GM21825 (cell line): ENCODE measurements around the gene IFNAR1.
"Not testable (repeated sequence)": the region's sequence is repeated elsewhere in the genome, so short reads cannot be mapped to it uniquely, and the experiment has no call there.

Experiments
- ATAC-seq: cut with Tn5 transposase; IDR thresholded peaks from one replicate; pipeline ENCODE4 v1.9.1; 2021; ENCODE audit warnings: mild to moderate bottlenecking, moderate library complexity; ENCODE audit not compliant: unreplicated experiment

Gene IFNAR1

DNA sequence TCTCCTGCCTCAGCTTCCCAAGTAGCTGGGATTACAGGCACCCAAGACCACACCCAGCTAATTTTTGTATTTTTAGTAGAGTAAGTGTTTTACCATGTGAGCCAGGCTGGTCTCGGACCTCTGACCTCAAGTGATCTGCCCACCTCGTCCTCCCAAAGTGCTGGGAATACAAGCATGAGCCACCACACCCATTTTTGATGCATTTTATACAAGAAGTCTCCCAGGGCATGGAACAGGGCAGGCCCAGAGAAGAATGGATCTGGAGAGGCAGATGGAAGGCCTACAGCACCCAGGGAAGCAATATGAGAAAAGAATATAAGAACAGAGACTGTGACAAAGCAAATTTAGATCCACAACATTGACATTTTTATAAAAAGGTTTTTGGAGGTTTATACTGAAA, 18.8 kb upstream of the IFNAR1 start:
- ATAC-seq = no peak

DNA sequence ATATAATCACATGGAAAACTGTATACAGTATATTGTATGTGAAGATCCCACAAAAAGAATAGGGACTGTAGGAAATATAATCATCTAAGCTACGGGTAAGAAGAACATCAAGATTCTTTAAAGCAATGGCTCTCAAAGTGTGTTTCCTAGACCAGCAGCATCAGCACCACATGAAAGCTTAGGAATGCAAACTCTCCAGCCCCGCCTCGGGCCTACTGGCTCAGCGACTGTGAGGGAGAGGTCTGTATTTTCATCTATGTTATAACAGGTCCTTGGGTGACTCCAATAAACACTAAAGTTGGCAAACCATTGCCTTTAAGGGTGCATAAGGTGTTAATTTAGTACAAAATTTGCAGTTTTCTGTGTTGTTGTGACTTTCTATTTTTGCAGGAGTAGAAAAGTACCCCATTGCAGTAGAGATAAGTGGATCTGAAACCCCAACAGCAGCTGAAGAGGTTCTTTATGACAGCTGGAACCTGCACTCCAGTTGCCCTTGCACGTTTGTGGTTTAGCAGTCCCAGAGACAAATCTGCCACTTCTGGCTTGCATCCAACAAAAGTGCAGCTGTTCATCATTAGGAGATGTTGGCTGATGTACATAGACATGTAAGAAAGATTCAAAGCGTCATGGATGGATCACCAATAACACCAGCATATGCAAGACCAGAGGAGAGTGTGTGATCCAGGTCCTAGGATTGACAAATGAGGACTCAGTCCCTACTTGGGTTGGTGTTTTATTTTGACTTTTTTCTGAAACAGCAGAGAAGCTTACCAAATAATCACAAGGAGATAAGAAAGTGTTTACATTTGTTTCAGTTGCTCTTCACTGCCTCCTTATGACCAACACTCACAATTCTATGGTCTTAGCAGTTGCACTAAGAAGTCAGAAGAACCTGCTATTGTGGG, 15.9 kb upstream of the IFNAR1 start:
- ATAC-seq = peak; percentile 76

DNA sequence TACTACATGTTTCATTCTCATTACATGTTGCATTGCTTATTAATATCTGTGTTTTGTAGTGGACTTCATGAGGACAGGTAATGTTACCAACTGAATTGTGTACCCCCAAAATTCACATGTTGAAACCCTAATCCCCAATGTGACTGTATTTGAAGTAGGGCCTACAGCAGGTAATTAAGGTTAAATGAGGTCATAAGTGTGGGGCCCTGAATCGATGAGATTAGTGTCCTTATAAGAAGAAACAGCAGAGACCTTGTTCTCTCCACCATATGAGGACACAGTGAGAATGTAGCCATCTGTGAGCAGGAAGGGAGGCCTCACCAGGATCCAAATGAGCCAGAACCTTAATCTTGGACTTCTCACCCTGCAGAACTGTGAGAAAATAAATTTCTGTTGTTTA, 15.0 kb upstream of the IFNAR1 start:
- no peak for ATAC-seq

DNA sequence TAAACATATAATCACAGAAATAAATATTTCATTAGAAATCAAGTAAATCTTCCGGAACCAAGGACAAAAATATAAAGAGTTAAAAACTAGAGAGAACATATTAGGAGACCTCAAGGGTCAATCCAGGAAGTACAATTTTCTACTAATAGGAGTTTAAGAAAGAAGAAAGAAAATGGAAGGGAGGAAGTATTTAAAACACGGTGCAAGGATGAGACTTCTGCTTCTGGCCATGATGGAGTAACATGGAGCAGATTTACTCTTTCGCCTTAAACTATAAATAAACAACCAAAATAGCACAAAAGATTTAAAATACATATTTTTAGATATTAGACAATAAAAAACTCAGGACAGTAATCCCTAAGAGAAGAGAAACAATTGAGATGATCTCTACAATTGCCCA, 12.6 kb upstream of the IFNAR1 start:
- ATAC-seq = no peak

DNA sequence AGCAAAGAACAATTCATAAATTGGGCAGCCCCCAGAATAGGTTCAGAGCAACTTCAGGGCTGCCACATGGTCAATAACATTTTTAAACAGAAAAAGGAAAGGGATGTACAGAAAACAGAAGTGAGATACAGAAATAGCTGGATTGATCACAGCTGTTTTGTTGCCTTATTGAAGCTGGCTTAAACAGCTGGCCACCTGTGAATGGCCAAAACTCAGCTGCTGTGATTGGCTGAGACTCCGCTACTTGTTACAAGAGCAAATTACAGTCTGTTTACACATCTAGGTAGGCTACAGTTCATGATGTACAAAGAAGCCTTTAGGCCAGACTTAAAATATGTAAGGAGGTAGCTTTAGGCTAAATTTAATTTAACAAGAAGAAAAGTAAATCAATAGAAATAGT, 11.6 kb upstream of the IFNAR1 start:
- ATAC-seq = no peak

DNA sequence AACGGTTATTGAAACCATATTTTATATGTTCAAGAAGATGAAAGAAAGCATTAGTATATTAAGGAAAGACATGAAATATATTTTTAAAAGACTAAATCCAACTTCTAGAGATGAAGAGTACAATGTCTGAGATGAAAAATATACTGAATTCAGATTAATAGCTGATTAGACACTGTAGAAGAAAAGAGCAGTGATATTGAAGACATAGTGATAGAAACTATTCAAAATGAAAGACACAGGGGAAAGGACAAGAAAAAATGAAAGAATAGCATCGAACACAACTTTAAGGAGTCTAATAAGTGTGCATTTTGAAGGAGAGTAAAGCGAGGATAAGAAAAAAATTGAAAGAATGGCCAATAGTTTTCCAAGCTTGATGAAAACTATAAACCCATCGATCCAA, 11.2 kb upstream of the IFNAR1 start:
- ATAC-seq = no peak

DNA sequence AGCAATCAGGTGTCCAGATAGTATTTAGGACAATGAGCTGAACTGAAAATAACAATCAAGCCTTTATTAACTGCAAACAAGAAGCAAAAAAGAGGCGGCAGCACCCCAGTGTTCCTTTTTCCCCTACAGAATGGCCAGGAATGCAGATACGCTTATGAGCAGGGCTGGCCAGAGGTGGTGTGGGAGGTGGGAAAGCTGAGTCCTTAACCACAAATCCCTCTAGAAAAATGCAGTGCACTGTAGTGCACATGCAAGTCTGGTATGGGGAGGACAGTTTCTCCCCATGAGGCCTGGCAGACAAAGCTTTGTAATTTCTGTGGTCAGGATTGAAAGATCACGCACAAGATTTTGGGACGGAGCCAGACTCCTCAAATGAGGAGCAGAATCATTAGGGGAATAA, 10.7 kb upstream of the IFNAR1 start:
- ATAC-seq = no peak

DNA sequence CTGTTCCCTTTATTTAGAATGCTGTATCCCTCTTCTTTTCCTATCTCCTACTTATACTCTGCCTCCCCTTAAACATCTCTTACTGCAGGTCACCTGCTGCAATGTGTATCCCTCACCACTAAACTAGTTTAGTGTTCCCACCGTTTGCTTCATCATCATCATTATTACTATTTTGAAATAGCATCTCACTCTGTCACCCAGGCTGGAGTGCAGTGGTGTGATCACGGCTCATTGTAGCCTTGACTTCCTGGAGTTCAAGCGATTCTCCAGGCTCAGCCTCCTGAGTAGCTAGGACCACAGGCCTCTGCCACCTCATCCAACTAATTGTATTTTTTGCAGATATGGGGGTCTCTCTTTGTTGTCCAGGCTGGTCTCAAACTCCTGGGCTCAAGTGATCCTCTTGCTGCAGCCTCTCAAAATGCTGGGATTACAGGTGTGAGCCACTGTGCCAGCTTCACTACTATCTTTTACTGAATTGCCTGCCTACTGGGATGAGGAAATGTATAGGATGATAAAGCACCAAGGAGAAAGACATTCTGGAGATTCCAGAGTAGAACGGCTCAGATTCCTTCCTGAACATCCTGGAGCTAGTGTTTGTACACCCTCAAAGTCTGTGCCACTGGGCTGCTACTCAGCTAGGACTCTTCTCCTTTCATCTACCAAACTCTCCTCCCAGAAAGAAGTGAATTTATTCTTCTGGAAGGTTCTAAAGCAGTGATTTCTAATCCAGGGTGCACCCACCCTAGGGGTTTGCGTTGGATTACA, 8.6 kb upstream of the IFNAR1 start:
- ATAC-seq = no peak

DNA sequence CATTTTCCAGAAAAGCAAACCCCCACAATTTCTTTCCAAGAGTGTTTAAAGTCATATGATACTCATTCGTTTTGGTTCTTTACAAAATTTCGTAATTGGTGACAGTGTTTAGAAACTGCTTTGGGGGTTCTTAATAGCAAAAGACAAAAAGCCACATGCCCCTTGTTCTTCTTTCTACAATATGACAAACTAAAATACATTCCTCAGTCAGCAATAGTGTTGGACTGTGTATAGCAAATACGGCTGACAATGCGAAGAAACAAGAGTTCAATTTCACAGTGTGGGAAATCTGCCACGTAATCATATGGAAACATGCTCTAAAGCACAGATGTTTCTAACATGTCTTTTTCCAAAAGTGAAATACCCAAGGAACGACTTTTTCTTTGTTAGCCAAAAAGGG, 7.6 kb upstream of the IFNAR1 start:
- ATAC-seq = no peak

DNA sequence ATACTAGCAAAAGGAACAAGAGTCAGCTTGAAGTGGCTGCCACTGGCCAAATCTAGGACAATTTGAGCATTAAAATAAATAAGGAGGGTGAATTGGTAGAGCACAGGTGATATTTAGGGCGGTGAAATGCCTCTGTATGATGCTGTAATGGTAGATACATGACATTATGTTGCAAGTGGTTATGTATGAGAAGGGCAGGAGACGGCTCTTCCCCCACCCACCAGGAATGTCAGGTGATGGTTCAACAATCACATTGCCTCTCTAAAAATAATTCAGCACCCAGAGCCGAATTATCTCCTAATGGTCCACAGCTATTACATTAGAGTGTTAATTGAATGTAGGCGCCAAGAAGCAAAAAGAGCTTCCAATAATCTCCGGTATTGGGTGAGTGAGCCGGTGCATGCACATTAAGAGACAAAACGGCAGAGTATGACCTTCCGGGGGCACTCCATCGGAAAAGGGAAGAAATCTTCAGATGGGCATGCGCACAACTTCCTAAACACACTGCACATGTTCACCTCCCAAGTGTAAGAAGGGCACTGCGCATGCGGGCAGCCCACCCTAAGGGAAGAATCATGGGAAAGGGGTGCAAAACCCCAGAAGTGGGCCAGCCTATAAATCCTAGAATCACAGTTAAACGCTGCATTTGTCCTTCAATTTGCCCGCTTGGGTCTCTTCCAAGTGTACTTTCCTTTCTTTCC, 6.8 kb upstream of the IFNAR1 start:
- ATAC-seq = no peak

DNA sequence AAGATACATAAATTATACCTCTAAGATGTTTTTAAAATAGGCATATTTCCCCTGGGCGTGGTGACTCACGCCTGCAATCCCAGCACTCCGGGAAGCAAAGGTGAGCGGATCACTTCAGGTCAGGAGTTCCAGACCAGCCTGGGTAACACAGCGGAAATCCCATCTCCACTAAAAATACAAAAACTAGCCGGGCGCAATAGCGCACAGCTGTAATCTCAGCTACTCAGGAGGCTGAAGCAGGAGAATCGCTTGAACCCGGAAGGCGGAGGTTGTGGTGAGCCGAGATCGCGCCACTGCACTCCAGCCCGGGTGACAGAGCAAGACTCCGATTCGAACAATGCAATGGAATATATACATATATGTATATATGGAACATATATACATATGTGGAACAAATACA, 3.8 kb upstream of the IFNAR1 start:
- not testable (repeated sequence) for ATAC-seq

DNA sequence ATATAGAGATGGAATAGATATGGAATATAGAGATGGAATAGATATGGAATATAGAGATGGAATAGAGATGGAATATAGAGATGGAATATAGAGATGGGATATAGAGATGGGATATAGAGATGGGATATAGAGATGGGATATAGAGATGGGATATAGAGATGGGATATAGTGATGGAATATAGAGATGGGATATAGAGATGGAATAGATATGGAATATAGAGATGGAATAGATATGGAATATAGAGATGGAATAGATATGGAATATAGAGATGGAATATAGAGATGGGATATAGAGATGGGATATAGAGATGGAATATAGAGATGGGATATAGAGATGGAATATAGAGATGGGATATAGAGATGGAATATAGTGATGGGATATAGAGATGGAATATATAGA, 1.2 kb upstream of the IFNAR1 start:
- ATAC-seq = not testable (repeated sequence)

DNA sequence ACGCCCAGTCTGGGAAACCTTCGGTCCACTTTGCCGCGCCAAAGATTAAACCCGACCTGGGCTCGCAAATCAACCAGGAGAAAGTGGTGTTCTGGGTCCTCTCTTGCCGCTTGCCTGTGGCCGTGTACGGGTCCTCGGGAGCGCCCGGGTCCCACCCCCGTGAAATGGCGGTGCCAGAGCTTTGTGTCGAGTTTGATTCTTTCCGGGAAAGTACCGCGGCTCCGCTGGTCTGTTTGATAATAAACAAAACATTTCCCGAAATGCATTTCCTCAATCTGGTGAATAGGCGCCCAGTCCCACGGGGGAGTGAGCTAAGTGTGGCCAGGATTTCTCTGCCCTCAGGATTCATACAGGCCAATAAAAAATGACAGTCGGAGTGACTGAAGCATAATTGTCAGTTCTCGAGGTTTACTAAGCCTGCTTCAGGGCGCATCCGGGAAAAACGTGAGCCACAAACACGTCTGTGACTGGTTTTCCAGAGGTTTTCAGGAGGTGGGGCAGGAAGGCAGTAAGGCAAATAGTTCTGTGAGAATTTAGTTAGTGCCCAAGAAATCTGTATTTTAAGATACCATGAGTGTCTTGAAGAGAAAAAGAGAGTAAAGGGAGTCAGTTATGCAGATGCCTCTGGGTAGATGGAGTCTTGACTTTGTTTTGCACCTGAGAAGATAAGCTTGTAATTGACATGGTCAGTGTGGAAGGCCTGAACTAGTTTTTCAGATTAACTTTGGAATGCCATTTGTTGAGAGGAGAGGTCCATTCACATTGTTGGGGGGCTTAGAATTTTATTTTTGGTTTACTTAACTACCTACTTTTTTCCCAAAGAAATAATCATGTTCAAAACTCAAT, 675 bp downstream of the IFNAR1 start:
- ATAC-seq = peak; percentile 37

DNA sequence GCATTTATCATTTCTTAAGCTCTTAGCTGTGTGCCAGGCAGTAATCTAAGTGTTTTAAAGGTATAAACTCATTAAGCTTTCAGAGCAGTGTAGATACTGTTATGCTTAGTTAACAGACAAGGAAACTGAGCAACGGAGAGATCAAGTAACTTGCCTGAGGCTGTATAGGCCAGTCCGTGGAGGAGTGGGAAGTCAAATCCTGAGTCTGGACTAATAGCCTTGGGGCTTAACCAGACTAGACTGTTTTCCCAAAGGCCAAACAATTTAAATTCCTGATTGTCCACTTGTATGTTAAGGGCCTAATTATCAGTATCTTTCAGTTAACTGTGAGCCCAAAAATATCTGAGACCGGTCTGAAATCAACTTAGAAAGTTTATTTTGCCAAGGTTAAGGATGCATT, 2.6 kb downstream of the IFNAR1 start:
- no peak for ATAC-seq

DNA sequence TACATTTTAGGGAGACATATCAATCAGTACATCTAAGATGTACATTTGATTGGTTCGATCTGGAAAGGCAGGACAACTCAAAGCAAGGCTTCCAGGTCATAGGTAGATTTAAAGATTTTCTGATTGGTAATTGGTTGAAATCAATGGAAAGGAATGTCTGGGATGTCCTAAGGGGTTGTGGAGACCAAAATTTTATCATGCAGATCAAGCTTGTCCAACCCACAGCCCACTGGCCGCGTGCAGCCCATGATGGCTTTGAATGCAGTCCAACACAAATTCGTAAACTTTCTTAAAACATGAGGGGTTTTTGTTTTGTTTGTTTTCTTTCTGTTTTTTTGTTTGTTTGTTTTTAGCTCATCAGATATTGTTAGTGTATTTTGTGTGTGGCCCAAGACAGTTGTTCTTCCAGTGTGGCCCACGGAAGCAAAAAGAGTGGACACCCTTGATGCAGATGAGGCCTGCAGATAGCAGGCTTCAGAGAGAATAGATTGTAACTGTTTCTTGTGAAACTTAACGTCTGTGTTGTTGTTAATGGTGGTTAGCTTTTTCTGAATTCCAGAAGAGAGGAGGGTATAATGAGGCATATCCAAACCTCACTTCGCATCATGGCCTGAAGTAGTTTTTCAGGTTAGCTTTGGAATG, 3.1 kb downstream of the IFNAR1 start:
- no peak for ATAC-seq

DNA sequence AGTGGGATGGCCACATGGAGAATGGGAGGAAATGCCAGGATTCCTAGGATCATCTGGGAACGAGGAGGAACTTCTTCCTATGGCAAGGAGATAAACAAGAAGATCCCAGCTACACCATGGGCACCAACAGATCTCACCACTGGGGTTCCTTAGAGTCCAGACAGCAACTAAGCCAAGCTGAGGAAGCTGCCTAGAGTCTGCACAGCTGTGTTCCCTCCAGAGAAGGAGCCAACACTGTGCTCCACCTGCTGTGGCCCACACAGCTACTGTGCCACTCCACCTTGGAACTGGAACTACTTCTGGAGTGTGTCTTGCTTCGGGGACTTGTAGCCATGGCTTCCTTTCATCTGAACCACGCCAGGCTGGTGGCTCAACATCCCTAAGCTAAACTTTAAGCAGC, 6.0 kb downstream of the IFNAR1 start:
- ATAC-seq = no peak

DNA sequence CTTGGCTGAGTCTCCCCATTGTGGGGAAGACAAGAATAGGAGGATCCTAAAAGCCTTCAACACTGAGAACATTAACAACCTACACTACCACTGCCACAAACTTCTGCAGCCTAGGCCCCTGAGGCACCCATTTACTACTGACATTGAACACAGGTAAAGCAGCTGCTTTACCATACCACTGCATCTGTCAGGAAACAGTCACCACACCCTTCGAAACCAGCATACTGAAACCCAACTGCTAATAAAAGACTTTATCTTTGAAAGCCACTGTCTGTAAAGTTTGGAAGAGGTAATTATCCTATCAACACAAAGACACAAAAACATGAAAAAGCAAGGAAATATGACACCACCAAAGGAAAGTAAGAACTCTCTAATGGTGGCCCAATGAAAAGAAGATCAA, 7.4 kb downstream of the IFNAR1 start:
- peak; percentile 77 for ATAC-seq

DNA sequence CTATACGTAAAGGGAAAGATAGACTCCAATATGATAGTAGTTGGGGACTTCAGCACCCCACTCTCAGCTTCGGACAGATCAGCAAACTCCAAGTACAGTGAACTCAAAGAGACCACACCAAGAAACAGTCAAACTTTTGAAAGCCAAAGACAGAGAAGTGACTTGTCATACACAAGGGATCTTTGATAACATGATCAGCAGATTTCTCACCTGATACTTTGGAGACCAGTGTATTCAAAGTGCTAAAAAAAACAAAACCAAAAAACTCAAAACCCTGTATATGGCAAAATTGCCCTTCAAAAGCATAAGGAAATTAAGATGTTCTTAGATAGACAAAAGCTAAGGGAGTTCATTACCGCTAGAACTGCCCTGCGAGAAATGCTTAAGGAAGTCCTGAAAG, 9.4 kb downstream of the IFNAR1 start:
- no peak for ATAC-seq

DNA sequence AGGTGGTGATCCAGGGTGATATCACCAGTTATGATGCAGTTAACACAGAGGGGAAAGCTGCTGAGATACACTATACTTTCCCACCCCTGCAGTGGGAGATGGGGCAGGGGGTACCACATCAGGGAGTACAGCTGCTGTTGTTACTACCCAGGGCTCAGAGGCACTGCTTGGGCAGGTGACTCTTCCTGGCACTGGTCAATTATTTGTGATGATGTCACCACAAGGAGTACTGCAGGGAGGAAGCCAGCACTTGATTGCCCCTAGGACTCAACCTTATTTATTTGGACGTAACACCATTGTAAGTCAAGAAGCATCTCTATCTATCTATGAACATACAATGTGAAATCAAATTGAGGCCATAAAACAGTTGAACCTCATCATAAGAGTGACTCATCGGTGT, 10.1 kb downstream of the IFNAR1 start:
- no peak for ATAC-seq

DNA sequence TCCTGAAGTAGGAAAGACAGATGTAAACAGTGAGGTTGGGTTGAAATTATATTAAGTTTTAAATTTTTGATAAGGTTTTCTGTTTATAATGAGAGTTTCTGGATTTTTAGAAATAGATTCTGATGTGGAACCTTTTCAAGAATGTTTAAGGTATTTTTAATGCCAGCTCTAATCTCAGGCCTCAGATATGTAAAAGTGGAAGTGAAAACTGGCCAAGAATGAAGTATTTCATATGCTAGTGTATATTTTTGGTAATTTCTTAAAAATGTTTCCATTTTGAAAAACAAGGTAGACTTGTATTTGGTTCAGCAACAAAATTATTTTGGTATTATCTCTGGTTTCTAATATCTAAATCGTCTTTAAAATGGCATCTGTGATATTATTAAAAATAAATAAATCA, 14.4 kb downstream of the IFNAR1 start:
- no peak for ATAC-seq
